ENCODE data around the gene CHI3L1.

Gene CHI3L1

DNA sequence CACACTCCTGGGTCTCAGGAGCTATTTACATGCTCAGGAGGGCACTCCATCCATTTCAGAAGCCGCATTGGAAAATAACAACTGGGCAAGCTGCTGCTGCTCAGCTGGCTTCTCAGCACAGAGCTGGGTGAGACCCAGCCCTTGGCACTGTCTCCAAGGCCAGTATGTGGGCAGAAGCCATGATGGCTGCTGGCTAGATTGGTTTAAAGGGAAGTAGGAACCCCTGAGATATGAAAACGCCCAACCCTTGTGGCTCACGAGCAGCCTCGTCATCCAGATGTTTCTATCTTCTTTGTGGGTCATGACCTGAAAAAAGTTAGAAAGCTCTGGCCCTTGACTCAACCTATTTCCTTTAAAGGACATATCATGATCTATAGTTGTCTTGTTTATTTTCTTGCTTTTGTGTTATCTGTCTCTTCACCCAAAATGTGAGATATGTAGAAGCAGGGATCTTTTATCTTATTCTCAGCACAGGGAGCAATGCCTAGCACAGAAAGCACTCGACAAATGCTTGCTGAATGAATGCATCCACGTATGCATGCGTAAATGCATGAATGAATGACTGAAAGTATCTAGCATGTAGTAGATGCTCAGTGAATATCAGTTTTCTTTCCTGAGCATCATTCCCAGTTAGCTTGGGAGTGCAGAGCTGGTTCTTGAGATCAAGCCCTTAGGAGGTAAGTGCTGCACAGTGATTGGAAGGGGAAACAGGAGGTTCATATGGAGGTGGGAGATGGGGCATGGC is 22.4 kb downstream of the CHI3L1 start:
- no peak for TF ChIP-seq CTCF (IDR thresholded peaks at IDR 0.05; ENCODE audit: low read depth, low read length, missing control alignments)
- H3K4me3 ChIP-seq (ENCODE audit: low read depth, low read length) = no peak overlapping the region
- in situ Hi-C loops (cut with HindIII; ENCODE audit: low sequenced_read_pairs) = loop anchor here (5.0 kb wide), 1 partner anchor 48 kb away; no protein-coding TSS in a partner anchor
- no peak for DNase-seq (ENCODE audit: low read depth)

DNA sequence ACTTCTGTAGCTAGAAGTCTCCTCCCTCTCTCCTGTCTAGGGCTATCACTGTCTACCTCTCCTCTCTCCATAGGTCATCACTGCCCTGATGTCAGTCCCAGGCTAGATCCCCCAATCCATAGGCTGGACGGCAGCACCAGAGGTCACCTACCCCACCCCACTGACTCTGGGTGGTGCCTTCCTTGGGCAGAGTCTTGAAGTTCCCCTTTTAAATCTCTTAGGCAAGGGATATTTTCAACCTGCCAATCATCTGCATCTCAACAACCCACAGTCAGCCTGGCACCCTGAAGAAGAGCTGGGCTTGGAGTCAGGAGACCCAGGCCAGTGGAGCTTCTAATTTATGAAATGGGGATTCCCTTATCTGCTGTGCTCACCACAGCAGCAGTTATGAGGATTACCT is 24.1 kb downstream of the CHI3L1 start:
- TF ChIP-seq CTCF (IDR thresholded peaks at IDR 0.05; ENCODE audit: low read depth, low read length, missing control alignments) = no peak
- H3K4me3 ChIP-seq (ENCODE audit: low read depth, low read length) = no peak overlapping the region
- in situ Hi-C loops (cut with HindIII; ENCODE audit: low sequenced_read_pairs) = loop anchor here (5.0 kb wide), 1 partner anchor 50 kb away; no protein-coding TSS in a partner anchor
- DNase-seq (ENCODE audit: low read depth) = no peak

DNA sequence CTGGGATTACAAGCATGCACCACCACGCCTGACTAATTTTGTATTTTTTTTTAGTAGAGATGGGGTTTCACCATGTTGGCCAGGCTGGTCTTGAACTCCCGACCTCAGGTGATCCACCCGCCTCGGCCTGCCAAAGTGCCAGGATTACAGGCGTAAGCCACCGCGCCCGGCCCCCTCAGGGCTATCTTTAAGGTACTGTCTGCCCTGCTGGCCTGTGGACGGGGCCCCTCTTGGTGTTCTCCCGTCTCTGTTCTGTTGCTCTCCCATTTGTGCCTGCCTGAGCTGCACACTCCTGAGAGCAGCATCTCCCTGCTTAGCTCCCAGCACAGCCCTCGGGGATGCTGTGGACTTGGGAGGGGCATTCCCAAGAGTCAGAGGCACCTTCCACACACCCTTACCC is 24.8 kb downstream of the CHI3L1 start:
- no peak for TF ChIP-seq CTCF (IDR thresholded peaks at IDR 0.05; ENCODE audit: low read depth, low read length, missing control alignments)
- no peak overlapping the region for H3K4me3 ChIP-seq (ENCODE audit: low read depth, low read length)
- in situ Hi-C loops (cut with HindIII; ENCODE audit: low sequenced_read_pairs) = loop anchor here (5.0 kb wide), 1 partner anchor 51 kb away; no protein-coding TSS in a partner anchor
- no peak for DNase-seq (ENCODE audit: low read depth)

GRCh38 chr1:203161175-203161574 is 25.3 kb downstream of the CHI3L1 start:
- no peak for TF ChIP-seq CTCF (IDR thresholded peaks at IDR 0.05; ENCODE audit: low read depth, low read length, missing control alignments)
- H3K4me3 ChIP-seq (ENCODE audit: low read depth, low read length) = no peak overlapping the region
- in situ Hi-C loops (cut with HindIII; ENCODE audit: low sequenced_read_pairs) = loop anchor here (5.0 kb wide), 1 partner anchor 51 kb away; no protein-coding TSS in a partner anchor
- no peak for DNase-seq (ENCODE audit: low read depth)

DNA sequence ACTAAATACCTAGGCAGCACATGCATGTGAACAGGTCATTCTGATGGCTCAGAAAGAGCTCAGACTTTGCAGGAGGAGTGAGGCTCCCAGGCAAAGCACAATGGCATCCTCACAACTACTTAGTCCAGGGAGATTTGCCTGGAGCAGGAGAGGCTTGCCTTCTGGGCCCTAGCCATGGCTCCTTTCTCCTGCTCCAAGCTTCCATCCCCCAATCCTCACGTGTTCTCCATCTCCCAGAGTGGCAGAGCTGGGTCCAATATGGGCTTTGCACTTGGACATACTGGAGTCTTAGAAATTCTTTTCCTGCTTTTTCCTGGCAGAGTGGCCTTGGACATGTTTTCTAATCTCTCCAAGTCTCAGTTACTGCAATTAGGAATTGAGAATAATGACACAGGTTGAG is 26.7 kb downstream of the CHI3L1 start:
- TF ChIP-seq CTCF (IDR thresholded peaks at IDR 0.05; ENCODE audit: low read depth, low read length, missing control alignments) = no peak
- in situ Hi-C loops (cut with HindIII; ENCODE audit: low sequenced_read_pairs) = loop anchor here (5.0 kb wide), 1 partner anchor 52 kb away; no protein-coding TSS in a partner anchor
- no peak for DNase-seq (ENCODE audit: low read depth)
- no peak overlapping the region for H3K4me3 ChIP-seq (ENCODE audit: low read depth, low read length)

DNA sequence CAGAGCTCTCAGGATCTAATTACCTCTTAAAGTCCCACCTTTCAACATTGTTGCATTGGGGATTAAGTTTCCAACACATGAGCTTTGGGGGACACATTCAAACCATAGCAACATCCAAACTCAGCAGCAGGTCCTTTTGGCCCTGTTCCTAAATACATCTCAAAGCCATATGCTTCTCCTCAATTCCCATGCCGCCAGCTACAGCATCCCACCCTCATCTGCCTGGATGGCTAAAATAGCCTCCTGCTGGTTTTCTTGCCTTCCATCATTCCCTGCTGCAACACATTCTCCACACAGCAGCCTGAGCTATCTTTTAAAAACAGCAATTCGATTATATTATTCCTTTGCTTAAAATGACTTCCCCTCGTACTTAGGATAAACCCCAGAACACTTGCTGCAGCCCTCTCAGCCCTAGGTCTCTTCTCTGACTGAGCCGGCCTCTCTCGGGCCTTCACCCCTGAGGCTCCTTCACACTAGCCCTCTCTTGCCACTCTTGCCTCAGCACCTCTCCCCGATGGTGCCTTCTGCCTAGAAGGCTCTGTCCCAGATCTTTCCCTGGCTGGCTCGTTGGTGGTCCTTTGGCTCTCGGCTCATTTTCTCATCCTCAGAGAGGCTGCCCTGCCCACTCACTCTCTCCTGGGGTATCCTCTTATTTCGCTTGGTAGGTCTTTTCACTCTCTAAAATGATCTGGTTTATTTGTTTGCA is 27.4 kb downstream of the CHI3L1 start:
- TF ChIP-seq CTCF (IDR thresholded peaks at IDR 0.05; ENCODE audit: low read depth, low read length, missing control alignments) = no peak
- H3K4me3 ChIP-seq (ENCODE audit: low read depth, low read length) = no peak overlapping the region
- in situ Hi-C loops (cut with HindIII; ENCODE audit: low sequenced_read_pairs) = no loop called here
- no peak for DNase-seq (ENCODE audit: low read depth)
